Neural crest cell (in vitro differentiated cells): ENCODE results near the gene CCDC148. TPM values are rescaled to one million over a fixed set of nuclear protein-coding genes. Genes with fewer than 3 reads are reported as not detected.

Source experiments
- DNase-seq: peaks from one replicate; pipeline ENCODE4 v3.0.0; 2021; ENCODE audit warnings: low read depth, mixed read lengths, low spot score
- H3K27ac Mint-ChIP-seq: one replicate; pipeline ENCODE4 v1.8.0; 2021; ENCODE audit warnings: mild to moderate bottlenecking, mixed read lengths; ENCODE audit not compliant: unreplicated experiment
- H3K27me3 Mint-ChIP-seq: 2 replicates; pipeline ENCODE4 v1.8.0; 2021; ENCODE audit warnings: low read depth, mild to moderate bottlenecking, mixed read lengths
- H3K36me3 Mint-ChIP-seq: 2 replicates; pipeline ENCODE4 v1.8.0; 2021; ENCODE audit warnings: low read depth, mild to moderate bottlenecking, mixed read lengths
- H3K4me1 Mint-ChIP-seq: 2 replicates; pipeline ENCODE4 v1.8.0; 2021; ENCODE audit warnings: mixed read lengths
- H3K4me3 Mint-ChIP-seq: one replicate; pipeline ENCODE4 v1.8.0; 2021; ENCODE audit warnings: mild to moderate bottlenecking, mixed read lengths
- H3K9me3 Mint-ChIP-seq: 2 replicates; pipeline ENCODE4 v1.8.0; 2021; ENCODE audit warnings: mixed read lengths
- total RNA-seq: library from RNA; stranded (reverse); gene quantifications from 2 replicates; pipeline ENCODE4 v1.2.1, GENCODE V29; 2021
- TF ChIP-seq, protein P1 (sequence below): fragments of 200-600 bp; sonication (generic); conservative IDR thresholded peaks from 2 replicates; pipeline ENCODE4 v1.5.0; 2021; ENCODE audit warnings: antibody characterized with exemption, mild to moderate bottlenecking

The CCDC148 gene
- total RNA-seq, 1 donor from 2014 or later = 1.8 TPM

GRCh38 chr2:158212301-158212700, 244.3 kb downstream of the CCDC148 start:
- no peak overlapping the region for H3K4me3 Mint-ChIP-seq
- no peaks in the 10 kb centered on the region for H3K36me3 Mint-ChIP-seq
- H3K9me3 Mint-ChIP-seq = peaks cover 5% of the 10 kb centered on the region
- DNase-seq = no peak
- TF ChIP-seq, protein P1, sequence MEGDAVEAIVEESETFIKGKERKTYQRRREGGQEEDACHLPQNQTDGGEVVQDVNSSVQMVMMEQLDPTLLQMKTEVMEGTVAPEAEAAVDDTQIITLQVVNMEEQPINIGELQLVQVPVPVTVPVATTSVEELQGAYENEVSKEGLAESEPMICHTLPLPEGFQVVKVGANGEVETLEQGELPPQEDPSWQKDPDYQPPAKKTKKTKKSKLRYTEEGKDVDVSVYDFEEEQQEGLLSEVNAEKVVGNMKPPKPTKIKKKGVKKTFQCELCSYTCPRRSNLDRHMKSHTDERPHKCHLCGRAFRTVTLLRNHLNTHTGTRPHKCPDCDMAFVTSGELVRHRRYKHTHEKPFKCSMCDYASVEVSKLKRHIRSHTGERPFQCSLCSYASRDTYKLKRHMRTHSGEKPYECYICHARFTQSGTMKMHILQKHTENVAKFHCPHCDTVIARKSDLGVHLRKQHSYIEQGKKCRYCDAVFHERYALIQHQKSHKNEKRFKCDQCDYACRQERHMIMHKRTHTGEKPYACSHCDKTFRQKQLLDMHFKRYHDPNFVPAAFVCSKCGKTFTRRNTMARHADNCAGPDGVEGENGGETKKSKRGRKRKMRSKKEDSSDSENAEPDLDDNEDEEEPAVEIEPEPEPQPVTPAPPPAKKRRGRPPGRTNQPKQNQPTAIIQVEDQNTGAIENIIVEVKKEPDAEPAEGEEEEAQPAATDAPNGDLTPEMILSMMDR = no peak
- H3K27me3 Mint-ChIP-seq = no peaks in the 10 kb centered on the region
- H3K4me1 Mint-ChIP-seq = peaks cover 15% of the 10 kb centered on the region
- H3K27ac Mint-ChIP-seq = no peak overlapping the region

- Mint-ChIP-seq H3K9me3 (peaks cover 5% of the 10 kb centered on the region), H3K4me3 (no peak overlapping the region), H3K27me3 (no peaks in the 10 kb centered on the region), H3K27ac (no peak overlapping the region), H3K36me3 (no peaks in the 10 kb centered on the region), H3K4me1 (peaks cover 15% of the 10 kb centered on the region)
- TF ChIP-seq, protein P1 = no peak
- no peak for DNase-seq
Measured at GRCh38 chr2:158211502-158211901, 245.1 kb downstream of the CCDC148 start.

- no peaks in the 10 kb centered on the region for H3K36me3 Mint-ChIP-seq
- H3K9me3 Mint-ChIP-seq = peaks cover 5% of the 10 kb centered on the region
- peaks cover 4% of the 10 kb centered on the region for H3K4me1 Mint-ChIP-seq
- no peak overlapping the region for H3K27ac Mint-ChIP-seq
- no peak overlapping the region for H3K4me3 Mint-ChIP-seq
- DNase-seq = no peak
- H3K27me3 Mint-ChIP-seq = no peaks in the 10 kb centered on the region
- TF ChIP-seq, protein P1 = no peak
Measured at GRCh38 chr2:158207354-158207753, 249.2 kb downstream of the CCDC148 start.

DNA sequence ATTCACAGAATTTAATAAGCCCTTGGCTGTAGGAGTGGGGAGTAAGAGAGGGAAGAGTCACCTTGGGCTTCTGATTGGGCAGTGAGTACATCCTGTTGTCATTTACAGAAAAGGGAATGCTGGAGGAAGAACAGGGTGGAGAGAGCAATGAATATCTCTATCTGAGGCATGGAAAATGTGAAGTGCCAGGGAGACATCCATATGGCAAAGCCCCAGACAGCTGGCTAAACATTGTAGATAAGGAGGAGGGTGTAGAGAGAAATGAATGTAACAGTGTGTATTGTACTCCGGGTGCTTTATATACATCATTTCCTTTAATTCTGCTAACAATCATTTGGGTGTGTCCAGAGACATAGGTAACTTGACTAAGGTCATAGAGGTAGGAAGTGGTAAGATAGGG, 251.3 kb downstream of the CCDC148 start:
- Mint-ChIP-seq H3K4me1 (peaks cover 12% of the 10 kb centered on the region), H3K4me3 (no peak overlapping the region), H3K9me3 (peaks cover under 1% of the 10 kb centered on the region), H3K27me3 (no peaks in the 10 kb centered on the region), H3K27ac (no peak overlapping the region), H3K36me3 (no peaks in the 10 kb centered on the region)
- no peak for DNase-seq
- TF ChIP-seq, protein P1 = no peak

DNA sequence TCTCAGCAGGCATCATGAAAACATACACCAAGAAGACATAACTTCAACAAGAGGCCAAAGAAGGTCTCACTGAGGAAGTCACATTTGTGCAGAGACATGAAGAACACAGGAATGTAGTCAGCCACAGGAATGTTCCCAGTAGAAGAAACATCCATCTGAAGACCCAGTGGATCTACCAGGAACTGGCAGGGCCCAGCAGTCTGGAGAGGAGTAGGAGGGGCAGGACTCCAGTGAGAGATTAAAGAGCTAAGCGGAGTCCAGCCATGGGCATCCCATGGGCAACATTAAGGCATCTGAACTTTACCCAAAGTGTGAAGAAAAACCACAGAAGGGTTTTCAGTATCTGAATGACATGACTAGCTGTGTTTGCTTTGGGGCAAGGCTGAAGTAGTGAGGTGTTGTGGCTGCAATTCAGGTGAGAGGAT, 251.8 kb downstream of the CCDC148 start:
- DNase-seq = no peak
- TF ChIP-seq, protein P1 = no peak
- peaks cover 12% of the 10 kb centered on the region for H3K4me1 Mint-ChIP-seq
- no peaks in the 10 kb centered on the region for H3K36me3 Mint-ChIP-seq
- H3K27me3 Mint-ChIP-seq = no peaks in the 10 kb centered on the region
- no peak overlapping the region for H3K4me3 Mint-ChIP-seq
- H3K27ac Mint-ChIP-seq = no peak overlapping the region
- H3K9me3 Mint-ChIP-seq = no peaks in the 10 kb centered on the region
